Measurements from ENCODE around the gene HEXA.
A peak's percentile ranks its signal among the peaks of the same experiment; 100 is the strongest.

Gene HEXA

DNA sequence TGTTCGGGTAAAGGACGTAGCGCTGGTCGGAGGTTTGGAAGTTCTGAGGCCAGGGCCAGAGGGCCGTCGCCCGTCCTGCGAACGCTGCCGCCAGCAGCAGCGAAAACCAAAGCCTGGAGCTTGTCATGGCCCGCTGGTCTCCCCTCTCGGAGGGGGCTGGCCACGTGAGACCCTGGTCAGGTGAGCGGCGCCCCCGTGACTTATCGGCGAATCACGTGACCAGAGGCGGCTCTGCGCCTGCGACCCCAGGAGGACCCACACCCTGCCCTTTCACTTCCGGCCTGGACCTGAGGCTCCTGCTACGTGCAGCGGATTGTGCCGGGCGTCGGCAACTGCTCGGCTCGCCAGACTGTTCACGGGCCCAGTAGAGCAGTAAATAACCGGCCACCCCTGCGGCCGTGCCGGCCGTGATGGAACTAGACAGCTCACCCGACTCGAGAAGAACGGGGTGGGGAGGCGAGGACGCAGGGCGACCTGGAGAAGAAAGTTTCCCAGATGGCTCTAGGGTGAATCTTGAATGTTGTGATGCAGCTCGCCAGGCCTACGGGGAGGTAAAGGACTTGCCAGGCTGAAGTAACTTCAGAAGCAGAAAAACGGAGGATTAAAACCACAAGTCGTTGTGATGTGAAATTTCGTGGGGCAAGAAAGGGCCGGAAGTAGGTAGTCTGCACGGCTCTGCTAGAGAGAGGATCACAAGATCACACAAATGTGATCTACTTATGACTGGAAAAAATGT is at the start of gene HEXA (continued):
- TF ChIP-seq ZNF518A (tag by site-specific recombination; conservative IDR thresholded peaks at IDR 0.05; ENCODE audit: low read depth) (peak; percentile 89), ZNF394 (tag by site-specific recombination; IDR thresholded peaks at IDR 0.05; ENCODE audit: borderline replicate concordance) (peak; percentile 80), ZNF221 (tag by site-specific recombination; IDR thresholded peaks at IDR 0.05; ENCODE audit: borderline replicate concordance) (peak; percentile 97), ZNF121 (tag by site-specific recombination; IDR thresholded peaks at IDR 0.05) (peak; percentile 92), ZNF335 (tag by site-specific recombination; conservative IDR thresholded peaks at IDR 0.05) (peak; percentile 96), ZNF660 (tag by site-specific recombination; IDR thresholded peaks at IDR 0.05) (peak; percentile 91; the same call in 1 of the 2 replicates), ZNF626 (tag by site-specific recombination; IDR thresholded peaks at IDR 0.05) (no peak), ZNF561 (tag by site-specific recombination; IDR thresholded peaks at IDR 0.05; ENCODE audit: borderline replicate concordance) (peak; percentile 99), ZBTB1 (tag by site-specific recombination; IDR thresholded peaks at IDR 0.05) (peak; percentile 82)
- TF ChIP-seq, protein P1, sequence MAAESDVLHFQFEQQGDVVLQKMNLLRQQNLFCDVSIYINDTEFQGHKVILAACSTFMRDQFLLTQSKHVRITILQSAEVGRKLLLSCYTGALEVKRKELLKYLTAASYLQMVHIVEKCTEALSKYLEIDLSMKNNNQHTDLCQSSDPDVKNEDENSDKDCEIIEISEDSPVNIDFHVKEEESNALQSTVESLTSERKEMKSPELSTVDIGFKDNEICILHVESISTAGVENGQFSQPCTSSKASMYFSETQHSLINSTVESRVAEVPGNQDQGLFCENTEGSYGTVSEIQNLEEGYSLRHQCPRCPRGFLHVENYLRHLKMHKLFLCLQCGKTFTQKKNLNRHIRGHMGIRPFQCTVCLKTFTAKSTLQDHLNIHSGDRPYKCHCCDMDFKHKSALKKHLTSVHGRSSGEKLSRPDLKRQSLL (tag by site-specific recombination; IDR thresholded peaks at IDR 0.05): peak; percentile 79
- TF ChIP-seq, protein P2, sequence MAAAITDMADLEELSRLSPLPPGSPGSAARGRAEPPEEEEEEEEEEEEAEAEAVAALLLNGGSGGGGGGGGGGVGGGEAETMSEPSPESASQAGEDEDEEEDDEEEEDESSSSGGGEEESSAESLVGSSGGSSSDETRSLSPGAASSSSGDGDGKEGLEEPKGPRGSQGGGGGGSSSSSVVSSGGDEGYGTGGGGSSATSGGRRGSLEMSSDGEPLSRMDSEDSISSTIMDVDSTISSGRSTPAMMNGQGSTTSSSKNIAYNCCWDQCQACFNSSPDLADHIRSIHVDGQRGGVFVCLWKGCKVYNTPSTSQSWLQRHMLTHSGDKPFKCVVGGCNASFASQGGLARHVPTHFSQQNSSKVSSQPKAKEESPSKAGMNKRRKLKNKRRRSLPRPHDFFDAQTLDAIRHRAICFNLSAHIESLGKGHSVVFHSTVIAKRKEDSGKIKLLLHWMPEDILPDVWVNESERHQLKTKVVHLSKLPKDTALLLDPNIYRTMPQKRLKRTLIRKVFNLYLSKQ (tag by site-specific recombination; IDR thresholded peaks at IDR 0.05; ENCODE audit: borderline replicate concordance): peak; percentile 55; the same call in 1 of the 2 replicates

GRCh38 chr15:72423256-72423655 is 47.4 kb upstream of the HEXA start:
- H3K4me1 ChIP-seq (ENCODE audit: control insufficient read depth, insufficient read depth, low read length): no peaks in the 10 kb centered on the region
- H3K9me3 ChIP-seq (ENCODE audit: control insufficient read depth, insufficient read depth, low read depth, low read length): peaks cover 2% of the 10 kb centered on the region; the same call in 1 of the 2 replicates
- no peaks in the 10 kb centered on the region for H3K36me3 ChIP-seq (ENCODE audit: control insufficient read depth in 2 of 2, insufficient read depth in 1 of 2, low read length in 2 of 2)
- no peak overlapping the region for H3K27ac ChIP-seq (ENCODE audit: extremely low read depth, low read depth, low read length)
- no peak for TF ChIP-seq ZFP69B (tag by site-specific recombination; IDR thresholded peaks at IDR 0.05)
- no peak for TF ChIP-seq FEZF1 (tag by site-specific recombination; IDR thresholded peaks at IDR 0.05)
- TF ChIP-seq INSM2 (tag by site-specific recombination; IDR thresholded peaks at IDR 0.05): no peak
- TF ChIP-seq ZNF114 (tag by site-specific recombination; IDR thresholded peaks at IDR 0.05): no peak
- TF ChIP-seq SETDB1 (IDR thresholded peaks at IDR 0.05; ENCODE audit: insufficient read length, low read length): no peak
- no peak for TF ChIP-seq ZNF433 (tag by site-specific recombination; IDR thresholded peaks at IDR 0.05; ENCODE audit: low read depth)
- TF ChIP-seq, protein P3, sequence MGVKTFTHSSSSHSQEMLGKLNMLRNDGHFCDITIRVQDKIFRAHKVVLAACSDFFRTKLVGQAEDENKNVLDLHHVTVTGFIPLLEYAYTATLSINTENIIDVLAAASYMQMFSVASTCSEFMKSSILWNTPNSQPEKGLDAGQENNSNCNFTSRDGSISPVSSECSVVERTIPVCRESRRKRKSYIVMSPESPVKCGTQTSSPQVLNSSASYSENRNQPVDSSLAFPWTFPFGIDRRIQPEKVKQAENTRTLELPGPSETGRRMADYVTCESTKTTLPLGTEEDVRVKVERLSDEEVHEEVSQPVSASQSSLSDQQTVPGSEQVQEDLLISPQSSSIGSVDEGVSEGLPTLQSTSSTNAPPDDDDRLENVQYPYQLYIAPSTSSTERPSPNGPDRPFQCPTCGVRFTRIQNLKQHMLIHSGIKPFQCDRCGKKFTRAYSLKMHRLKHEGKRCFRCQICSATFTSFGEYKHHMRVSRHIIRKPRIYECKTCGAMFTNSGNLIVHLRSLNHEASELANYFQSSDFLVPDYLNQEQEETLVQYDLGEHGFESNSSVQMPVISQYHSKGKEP (tag by site-specific recombination; IDR thresholded peaks at IDR 0.05): no peak
- TF ChIP-seq ZNF529 (tag by site-specific recombination; IDR thresholded peaks at IDR 0.05; ENCODE audit: insufficient replicate concordance): no peak
- CTCF ChIA-PET: interaction anchor here (0.6 to 1.0 kb wide), 3 partner anchors 111 to 990 kb away, joined by 3 read pairs; no protein-coding TSS in a partner anchor
- H3K4me3 ChIP-seq (ENCODE audit: low read depth, low read length): no peak overlapping the region
- POLR2A ChIA-PET: no interaction called here

All from HEK293 (cell line).